AG04450 (cell line): ENCODE data around the gene EIF1B. TPM values are rescaled to one million over a fixed set of nuclear protein-coding genes. Genes with fewer than 3 reads are reported as not detected.

Experiments used
- CTCF ChIA-PET: fragments of 300-600, 350-600 bp; formaldehyde crosslinking; extraction: SDS; loops from one replicate; lab custom pipeline; 2022; ENCODE audit warnings: antibody characterized with exemption, inconsistent platforms; lab: Charles Lee
- POLR2A ChIA-PET: fragments of 350-600 bp; formaldehyde crosslinking; extraction: SDS; loops from one replicate; lab custom pipeline; 2021; ENCODE audit warnings: antibody characterized with exemption, inconsistent platforms; lab: Yijun Ruan, JAX
- DNase-seq: peaks from one replicate; pipeline ENCODE4 v3.0.0-alpha.2; 2011; ENCODE audit warnings: low read depth, low spot score
- H3K27ac ChIP-seq: one replicate; pipeline ENCODE4 v1.5.1; 2012; ENCODE audit warnings: low read depth, low read length, control low read depth
- H3K27me3 ChIP-seq: one replicate; pipeline ENCODE4 v1.6.0; 2012; ENCODE audit warnings: low read length; ENCODE audit not compliant: control insufficient read depth, insufficient read depth
- H3K4me3 ChIP-seq: 2 replicates; pipeline ENCODE4 v1.5.1; 2011; ENCODE audit warnings: mild to moderate bottlenecking, low read depth, low read length, control low read depth
- H3K9me3 ChIP-seq: 2 replicates; pipeline ENCODE4 v1.5.1; 2012; ENCODE audit warnings: low read length; ENCODE audit not compliant: control insufficient read depth, insufficient read depth
- CTCF ChIP-seq: IDR thresholded peaks from 2 replicates; pipeline ENCODE4 v1.5.1; 2011; ENCODE audit warnings: low read depth, low read length, control low read depth, inconsistent platforms
- polyA plus RNA-seq: library from polyadenylated mRNA; depleted of rRNA; stranded (reverse); fragments of >200 nt; gene quantifications from 2 replicates; pipeline ENCODE4 v1.2.3, GENCODE V29; 2011

Gene EIF1B
- polyA plus RNA-seq, 1 experiment = 46.7 TPM

- TF ChIP-seq CTCF = no peak
- DNase-seq = no peak
- no peak overlapping the region for H3K4me3 ChIP-seq
- H3K9me3 ChIP-seq = no peaks in the 10 kb centered on the region
- no peak overlapping the region for H3K27ac ChIP-seq
- CTCF ChIA-PET = interaction anchor here (1.4 to 11.9 kb wide), 2 partner anchors 13 to 130 kb away, joined by 6 to 333 read pairs; partner anchors contain the start of gene EIF1B
- H3K27me3 ChIP-seq = peaks cover 8% of the 10 kb centered on the region
- POLR2A ChIA-PET = no interaction called here
These were observed 12.3 kb downstream of the EIF1B start for GRCh38 chr3:40321818-40322217.

- CTCF ChIA-PET = no interaction called here
These were observed 14.4 kb downstream of the EIF1B start for GRCh38 chr3:40323946-40324345.

GRCh38 chr3:40324621-40325020 lies 15.1 kb downstream of the EIF1B start:
- DNase-seq = no peak
- ChIA-PET CTCF (interaction anchor here (1.0 kb wide), 1 partner anchor 16 kb away, joined by 4 read pairs; no protein-coding TSS in a partner anchor), POLR2A (no interaction called here)
- no peak overlapping the region for H3K4me3 ChIP-seq
- no peak for TF ChIP-seq CTCF
- no peak overlapping the region for H3K27ac ChIP-seq
- H3K9me3 ChIP-seq = no peaks in the 10 kb centered on the region
- peaks cover 7% of the 10 kb centered on the region for H3K27me3 ChIP-seq

More at GRCh38 chr3:40323946-40324345, 14.4 kb downstream of the EIF1B start:
- peaks cover 8% of the 10 kb centered on the region for H3K27me3 ChIP-seq
- H3K9me3 ChIP-seq = no peaks in the 10 kb centered on the region
- TF ChIP-seq CTCF = no peak
- DNase-seq = no peak
- POLR2A ChIA-PET = no interaction called here
- no peak overlapping the region for H3K27ac ChIP-seq
- H3K4me3 ChIP-seq = no peak overlapping the region

- POLR2A ChIA-PET = no interaction called here
- no peak for DNase-seq
- Histone ChIP-seq H3K27ac (no peak overlapping the region), H3K4me3 (no peak overlapping the region), H3K9me3 (no peaks in the 10 kb centered on the region), H3K27me3 (peaks cover 5% of the 10 kb centered on the region)
- CTCF ChIA-PET = interaction anchor here (1.0 to 2.2 kb wide), 2 partner anchors 17 to 134 kb away, joined by 4 to 13 read pairs; no protein-coding TSS in a partner anchor
- TF ChIP-seq CTCF = no peak
These were observed 16.0 kb downstream of the EIF1B start for GRCh38 chr3:40325465-40325864.

GRCh38 chr3:40328374-40328773 lies 18.9 kb downstream of the EIF1B start:
- Histone ChIP-seq H3K4me3 (no peak overlapping the region), H3K27me3 (peaks cover 5% of the 10 kb centered on the region), H3K9me3 (no peaks in the 10 kb centered on the region), H3K27ac (no peak overlapping the region)
- DNase-seq = no peak
- ChIA-PET CTCF (interaction anchor here (0.5 to 3.8 kb wide), 13 partner anchors 11 to 1555 kb away, joined by 3 to 19 read pairs (median 4); no protein-coding TSS in a partner anchor), POLR2A (no interaction called here)
- TF ChIP-seq CTCF = no peak
